Thyroid gland (tissue), 4 donors: Measurements from ENCODE around the gene PIWIL1. TPM values are rescaled to one million over a fixed set of nuclear protein-coding genes. Genes with fewer than 3 reads are reported as not detected.

Experiments
- DNase-seq, 2 donors: peaks; one replicate each; pipeline ENCODE4 v3.0.0-alpha.2; 2019
- H3K27ac ChIP-seq, 3 donors: fragments of 200-600 bp; sonication (generic); 1 replicate in 2 of 3; 2 replicates in 1 of 3; pipeline ENCODE4 v1.5.1; 2016 to 2019; ENCODE audit warnings: mild to moderate bottlenecking in 1 of 3, moderate library complexity in 1 of 3
- H3K27me3 ChIP-seq: fragments of 200-600 bp; sonication (generic); one replicate; pipeline ENCODE4 v1.5.1; 2019
- H3K36me3 ChIP-seq, 2 donors: fragments of 200-600 bp; sonication (generic); one replicate each; pipeline ENCODE4 v1.5.1; 2016 to 2019
- H3K4me1 ChIP-seq, 2 donors: fragments of 200-600 bp; sonication (generic); one replicate each; pipeline ENCODE4 v1.5.1; 2017 to 2019
- H3K4me3 ChIP-seq, 3 donors: fragments of 200-600 bp; sonication (generic); replicated peaks in 1 of 3; 1 replicate in 2 of 3; 2 replicates in 1 of 3; pipeline ENCODE4 v1.5.1; 2016; ENCODE audit warnings: mild to moderate bottlenecking in 1 of 3
- H3K9me3 ChIP-seq: fragments of 200-600 bp; sonication (generic); one replicate; pipeline ENCODE4 v1.5.1; 2017
- CTCF ChIP-seq, 6 experiments: fragments of 200-600 bp in 3 of 6; fragments of 450-650 bp in 3 of 6; sonication (generic) in 3 of 6; IDR thresholded peaks; one replicate each; pipeline ENCODE4 v1.5.1; 2016 to 2019; ENCODE audit warnings: antibody characterized with exemption in 6 of 6, mild to moderate bottlenecking in 2 of 6, inconsistent platforms in 1 of 6, moderate library complexity in 1 of 6
- POLR2A ChIP-seq, 2 donors: fragments of 450-650 bp; IDR thresholded peaks; one replicate each; pipeline ENCODE4 v1.6.1; 2017; ENCODE audit warnings: antibody characterized with exemption in 2 of 2, mild to moderate bottlenecking in 2 of 2, moderate library complexity in 1 of 2
- WGBS, 2 donors: methylation state at CpG; one replicate each; pipeline ENCODE4 v1.1.5; 2017; 5-methylcytosine and 5-hydroxymethylcytosine counted together
- intact Hi-C: fragments of 100-400 bp; cut with DNase I; formaldehyde crosslinking; loops from one replicate; pipeline ENCODE4 v1.15.1; 2023
- total RNA-seq, 4 donors: library from RNA; depleted of rRNA; stranded (reverse); fragments of >200 nt; gene quantifications; one replicate each; pipeline ENCODE4 v1.2.3, GENCODE V29; 2016

PIWIL1 gene
- total RNA-seq, 4 donors from 2014 or later, result 0.22 to 1.5 (median 0.67) TPM; not detected in 1

- no peaks in the 10 kb centered on the region for H3K36me3 ChIP-seq
- 80 to 84% methylated on average over 4 of the region's 4 CpGs for WGBS, 2 donors
- no peak overlapping the region for H3K4me3 ChIP-seq
- no peak for TF ChIP-seq CTCF (IDR thresholded peaks at IDR 0.05)
- no peaks in the 10 kb centered on the region for H3K9me3 ChIP-seq
- H3K27me3 ChIP-seq, result no peaks in the 10 kb centered on the region
- no peak overlapping the region for H3K27ac ChIP-seq
- intact Hi-C loops, result no loop called here
- DNase-seq, result no peak
- H3K4me1 ChIP-seq, result no peaks in the 10 kb centered on the region
Observed at GRCh38 chr12:130420071-130420470, 82.4 kb downstream of the PIWIL1 start.

- H3K4me3 ChIP-seq, result no peak overlapping the region
- intact Hi-C loops, result no loop called here
- TF ChIP-seq POLR2A (IDR thresholded peaks at IDR 0.05) (no peak), CTCF (IDR thresholded peaks at IDR 0.05) (no peak)
- H3K9me3 ChIP-seq, result no peaks in the 10 kb centered on the region
- no peaks in the 10 kb centered on the region for H3K27me3 ChIP-seq
- 76 to 81% methylated on average over 6 of the region's 6 CpGs for WGBS, 2 donors
- no peaks in the 10 kb centered on the region for H3K36me3 ChIP-seq
- H3K27ac ChIP-seq, result no peak overlapping the region
- H3K4me1 ChIP-seq, result no peaks in the 10 kb centered on the region
- DNase-seq, result no peak
Observed at GRCh38 chr12:130421896-130422295, 84.2 kb downstream of the PIWIL1 start.

Other genes starting within 250 kb of the PIWIL1 start
- gene FZD10, start 175.4 kb upstream of the PIWIL1 start, total RNA-seq, result 1 to 10 TPM; 1.2 to 4.7 (median 2.5) TPM